ENCODE results near the gene ZNF648.
"Not testable (repeated sequence)": the region's sequence is repeated elsewhere in the genome, so short reads cannot be mapped to it uniquely, and the experiment has no call there.

ZNF648 gene

DNA sequence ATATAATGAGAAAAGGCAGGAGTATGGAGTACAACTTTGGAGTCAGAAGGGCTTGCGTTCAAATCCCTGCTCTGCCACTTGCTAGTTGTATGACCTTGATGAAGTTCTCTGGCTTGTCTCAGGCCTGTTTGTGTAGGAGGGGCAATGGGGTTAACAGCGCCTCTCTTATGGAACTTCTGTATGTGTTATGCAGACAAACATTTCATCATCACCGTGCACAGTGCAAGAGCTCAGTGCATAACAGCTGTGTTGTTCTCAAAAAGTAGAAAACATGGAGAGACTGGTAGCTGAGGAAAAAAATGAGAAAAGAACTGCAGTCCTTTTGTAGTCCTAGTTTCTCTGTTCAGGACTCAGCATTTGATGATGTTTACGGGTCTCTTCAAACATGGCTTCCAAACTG, 10.4 kb upstream of the ZNF648 start:
- no peak for DNase-seq (ENCODE audit: low read depth, low spot score)

DNA sequence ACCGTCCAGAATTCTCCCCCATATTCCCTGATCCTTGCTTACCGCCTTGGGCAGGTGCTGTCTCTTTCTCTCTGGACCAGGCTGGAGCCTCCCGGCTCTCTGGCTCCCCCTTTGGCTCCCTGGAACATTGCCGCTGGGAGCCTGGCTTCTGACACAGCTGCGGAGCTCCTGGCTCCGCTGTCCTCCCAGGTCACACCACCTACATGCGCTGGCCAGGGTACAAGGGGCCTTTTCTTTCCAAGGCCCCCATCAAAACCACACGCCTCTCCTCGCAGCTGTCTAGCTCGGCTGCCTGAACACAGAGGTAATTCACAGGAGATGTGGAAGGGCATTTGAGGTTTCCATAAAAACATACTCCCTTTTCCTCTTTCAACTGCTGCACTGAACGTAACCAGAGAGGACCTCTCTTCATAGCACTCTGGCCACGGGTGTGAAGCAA, 7.5 kb upstream of the ZNF648 start:
- DNase-seq (ENCODE audit: low read depth, low spot score): no peak

DNA sequence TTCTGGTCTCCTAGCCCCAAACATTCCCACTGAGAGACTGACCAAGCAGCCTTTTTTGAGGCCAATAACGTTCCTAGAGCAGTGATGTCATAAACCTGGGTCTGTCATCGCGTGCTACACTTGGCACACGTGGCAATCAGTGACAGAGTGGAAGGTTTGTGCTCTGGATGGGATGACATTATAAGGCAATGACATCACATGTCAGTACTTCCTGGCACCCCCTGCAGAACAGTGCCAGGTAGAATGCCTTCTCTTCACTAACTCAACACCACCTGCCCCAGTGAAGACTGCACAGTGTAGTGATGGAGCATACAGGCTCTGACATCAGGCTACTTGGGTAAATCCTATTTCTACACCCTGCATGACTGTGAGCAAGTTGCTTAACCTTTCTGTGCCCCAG, 5.4 kb upstream of the ZNF648 start:
- DNase-seq (ENCODE audit: low read depth, low spot score): no peak

DNA sequence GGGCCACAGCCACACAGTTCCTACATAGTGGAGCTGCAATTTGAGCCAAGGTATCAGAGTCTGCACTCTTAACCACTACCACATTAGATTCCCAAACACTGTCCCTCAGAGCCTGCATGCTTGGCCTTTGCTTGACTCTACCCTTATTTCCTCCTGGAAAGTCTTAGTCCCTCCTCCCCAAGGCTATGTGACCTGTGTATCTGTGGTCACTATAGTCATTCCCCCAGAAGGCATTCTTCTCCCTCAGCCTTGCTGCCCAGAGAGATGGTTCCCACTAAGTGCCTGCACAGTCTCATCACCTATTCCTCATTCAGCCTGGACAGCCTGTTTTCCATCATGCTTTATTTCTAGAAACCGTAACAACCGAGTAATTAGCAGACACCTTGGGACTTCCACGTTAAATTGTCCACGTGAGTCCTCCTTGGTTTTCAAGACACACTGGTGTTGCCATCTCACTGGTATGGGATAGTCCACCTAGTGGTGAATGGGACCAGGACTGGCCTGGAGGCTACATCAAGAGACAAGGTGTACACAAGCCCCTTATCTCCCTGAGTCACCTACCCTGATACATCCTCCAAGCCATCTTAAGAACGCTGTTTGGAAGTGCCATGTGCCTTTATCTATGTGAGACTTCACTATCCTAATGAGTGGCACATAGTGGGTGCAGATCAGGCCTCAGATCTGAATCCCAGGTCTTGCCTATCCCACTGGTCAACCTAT, 3.8 kb upstream of the ZNF648 start:
- DNase-seq (ENCODE audit: low read depth, low spot score): no peak

DNA sequence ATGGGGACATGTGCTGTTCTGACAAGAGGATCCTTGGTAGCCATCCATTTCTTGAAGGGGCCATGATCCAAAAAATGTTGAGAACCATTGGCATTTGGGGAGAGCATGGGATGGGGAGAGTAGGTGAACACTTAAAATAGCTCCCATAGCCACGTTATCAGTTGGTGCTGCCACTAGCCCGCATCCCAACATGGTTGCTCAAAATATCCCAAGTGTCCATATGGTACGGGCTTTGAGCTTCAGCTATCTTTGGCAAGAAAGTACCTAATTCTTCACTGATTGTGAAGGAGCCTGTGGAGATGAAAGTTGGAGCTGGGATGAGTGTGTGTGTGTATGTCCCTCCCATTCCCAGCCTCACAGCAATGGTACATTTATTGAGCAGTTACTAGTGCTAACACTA, 3.1 kb upstream of the ZNF648 start:
- DNase-seq (ENCODE audit: low read depth, low spot score): no peak

DNA sequence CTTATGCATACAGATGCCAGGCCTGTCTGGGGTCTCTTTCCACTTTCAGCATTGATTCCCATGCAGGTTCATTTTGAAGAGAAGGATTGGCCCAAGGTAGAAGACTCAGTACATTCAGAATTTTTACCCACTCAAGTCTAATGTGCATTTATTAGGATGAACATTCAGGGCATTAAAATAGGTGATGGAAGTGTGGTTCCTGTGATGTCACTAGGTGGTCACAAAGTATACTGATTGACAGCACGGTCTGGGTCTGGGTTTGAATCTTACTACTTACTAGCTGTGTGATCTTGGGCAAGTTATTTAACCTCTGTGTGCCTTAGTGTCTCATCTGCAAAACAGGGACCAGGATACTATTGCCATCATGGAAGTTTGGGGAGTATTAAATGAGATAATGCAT, 711 bp upstream of the ZNF648 start:
- DNase-seq (ENCODE audit: low read depth, low spot score): no peak

DNA sequence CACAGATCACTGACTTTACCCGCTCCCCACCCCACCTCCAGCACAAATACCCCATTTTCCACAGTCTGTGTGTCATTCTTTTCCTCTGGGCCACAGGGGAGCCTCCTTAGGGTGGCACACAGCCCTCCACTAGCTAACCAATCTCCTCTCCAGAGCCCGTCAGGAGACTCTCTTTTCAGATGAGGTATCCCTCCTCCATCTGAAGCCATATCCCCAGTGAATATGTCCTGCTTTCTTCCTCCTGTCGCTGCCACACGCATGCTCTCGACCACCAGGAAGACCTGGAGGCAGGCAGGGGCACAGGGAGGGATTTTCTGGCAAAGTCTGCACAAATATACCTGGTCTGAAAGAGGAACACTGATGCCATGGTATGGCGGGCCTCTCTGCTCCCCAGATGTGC, 635 bp downstream of the ZNF648 start:
- no peak for DNase-seq (ENCODE audit: low read depth, low spot score)

DNA sequence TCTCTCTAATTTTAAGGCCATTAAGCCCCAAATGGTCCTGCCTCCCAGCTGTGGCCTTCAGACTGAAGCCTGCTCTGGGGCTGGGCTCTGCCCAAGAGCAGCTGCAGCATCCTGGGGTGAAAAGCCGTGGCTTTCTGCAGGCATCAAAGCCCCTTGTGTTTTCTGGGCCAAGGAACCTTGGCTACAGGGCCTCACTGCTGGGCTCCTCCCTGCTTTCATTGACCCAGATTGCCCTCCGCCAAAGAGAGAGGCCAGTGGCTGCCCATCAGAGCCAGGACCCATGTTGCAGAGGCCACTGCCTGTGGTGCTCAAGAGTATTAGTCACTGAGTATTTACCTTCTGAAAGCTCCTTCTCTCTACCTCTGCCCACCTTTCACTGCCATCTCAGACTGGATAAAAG, 1.6 kb downstream of the ZNF648 start:
- no peak for DNase-seq (ENCODE audit: low read depth, low spot score)

DNA sequence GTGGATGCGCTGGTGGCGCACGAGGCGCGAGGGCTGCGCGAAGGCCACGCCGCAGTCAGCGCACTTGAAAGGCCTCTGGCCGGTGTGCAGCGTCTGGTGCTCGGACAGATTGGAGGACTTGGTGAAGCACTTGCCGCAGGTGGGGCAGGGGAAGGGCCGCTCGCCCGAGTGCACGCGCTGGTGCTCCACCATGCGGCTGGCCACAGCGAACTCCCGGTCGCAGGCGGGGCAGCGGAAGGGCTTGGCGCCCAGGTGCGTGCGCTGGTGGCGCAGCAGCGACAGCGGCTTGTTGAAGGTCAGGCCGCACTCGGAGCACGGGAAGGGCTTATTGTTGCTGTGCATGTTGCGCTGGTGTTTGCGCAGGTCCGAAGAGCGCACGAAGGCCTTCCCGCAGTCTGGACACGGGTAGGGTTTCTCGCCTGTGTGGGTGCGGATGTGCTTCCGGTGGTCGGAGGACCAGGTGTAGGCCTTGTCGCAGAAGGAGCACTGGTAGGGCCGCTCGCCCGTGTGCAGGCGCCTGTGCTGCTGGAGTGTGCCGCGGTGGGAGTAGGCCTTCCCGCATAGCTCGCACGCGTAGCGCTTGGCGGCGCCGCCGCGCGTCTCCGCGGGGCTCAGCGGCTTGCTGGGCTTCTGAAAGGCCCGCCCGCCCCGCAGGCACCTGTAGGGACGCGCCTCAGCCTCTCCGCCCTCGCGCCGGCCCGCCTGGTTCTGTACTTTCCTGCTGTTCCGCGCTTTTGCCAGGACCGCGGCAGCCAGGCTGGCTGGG, 4.7 kb downstream of the ZNF648 start:
- DNase-seq (ENCODE audit: low read depth, low spot score): no peak

DNA sequence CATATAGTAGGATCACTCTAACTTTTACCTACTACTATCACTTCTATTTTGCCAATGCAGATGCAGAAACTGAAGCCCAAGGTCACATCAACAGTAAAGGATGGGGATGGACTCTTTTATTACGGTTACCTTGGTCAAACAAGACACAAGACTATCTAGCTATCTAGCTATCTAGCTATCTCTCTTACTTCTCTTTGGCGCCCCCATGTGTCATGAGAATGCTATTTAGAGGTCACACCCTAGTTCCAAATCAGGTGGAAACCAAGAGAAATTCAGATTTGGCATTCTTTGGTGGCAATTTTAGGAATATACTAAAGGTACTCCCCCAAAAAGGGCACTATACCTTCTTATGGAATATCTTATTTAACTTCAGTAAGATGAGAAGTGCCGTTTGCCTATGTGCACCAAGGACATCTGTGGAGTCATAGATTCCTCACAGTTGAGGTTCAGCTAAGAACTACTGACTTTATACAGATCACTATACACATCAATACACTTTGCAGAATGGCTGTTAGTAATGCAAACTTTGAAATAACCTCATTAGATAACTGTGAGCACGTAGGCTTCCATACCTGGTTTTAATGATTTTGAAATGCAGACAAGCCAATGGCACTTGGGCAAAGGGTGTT, 6.7 kb downstream of the ZNF648 start:
- DNase-seq (ENCODE audit: low read depth, low spot score): peak; percentile 40

DNA sequence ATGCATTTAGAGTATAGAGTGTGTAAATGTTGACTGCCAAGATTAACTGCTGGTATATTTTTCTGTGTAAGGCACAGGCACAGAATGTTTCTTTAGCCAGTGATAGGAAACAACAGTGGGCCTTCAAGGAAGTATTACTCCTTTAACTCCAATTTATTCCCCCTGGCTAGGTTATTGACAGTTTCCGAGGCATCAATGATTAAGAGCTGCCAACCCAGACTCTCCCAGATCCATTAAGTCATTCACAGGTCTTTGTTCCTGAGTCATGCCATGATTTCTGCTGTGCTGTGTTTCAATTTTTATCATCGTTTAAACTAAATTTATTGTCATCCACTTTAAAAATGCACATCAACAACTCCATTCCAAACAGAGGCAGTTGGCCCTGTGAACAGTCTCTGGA, 9.2 kb downstream of the ZNF648 start:
- no peak for DNase-seq (ENCODE audit: low read depth, low spot score)

DNA sequence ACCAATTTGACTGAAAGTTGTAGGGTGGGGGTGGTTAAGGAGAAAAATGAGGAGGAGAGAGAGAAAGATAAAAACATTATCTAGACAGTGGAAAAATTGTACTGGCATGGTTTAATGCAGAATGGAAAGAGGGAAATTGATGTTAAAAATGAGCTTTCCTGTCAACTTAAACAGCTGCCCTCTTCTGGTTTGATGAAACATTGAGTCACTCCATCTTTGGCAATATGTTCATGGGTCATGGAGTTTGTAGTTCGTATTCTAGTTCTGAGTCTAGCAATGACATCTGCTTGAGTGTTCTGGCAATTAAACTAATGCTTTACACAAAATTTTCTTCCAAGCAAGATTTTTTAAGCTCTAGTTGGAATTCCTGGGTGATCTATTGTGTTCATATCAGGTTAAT, 9.6 kb downstream of the ZNF648 start:
- no peak for DNase-seq (ENCODE audit: low read depth, low spot score)

DNA sequence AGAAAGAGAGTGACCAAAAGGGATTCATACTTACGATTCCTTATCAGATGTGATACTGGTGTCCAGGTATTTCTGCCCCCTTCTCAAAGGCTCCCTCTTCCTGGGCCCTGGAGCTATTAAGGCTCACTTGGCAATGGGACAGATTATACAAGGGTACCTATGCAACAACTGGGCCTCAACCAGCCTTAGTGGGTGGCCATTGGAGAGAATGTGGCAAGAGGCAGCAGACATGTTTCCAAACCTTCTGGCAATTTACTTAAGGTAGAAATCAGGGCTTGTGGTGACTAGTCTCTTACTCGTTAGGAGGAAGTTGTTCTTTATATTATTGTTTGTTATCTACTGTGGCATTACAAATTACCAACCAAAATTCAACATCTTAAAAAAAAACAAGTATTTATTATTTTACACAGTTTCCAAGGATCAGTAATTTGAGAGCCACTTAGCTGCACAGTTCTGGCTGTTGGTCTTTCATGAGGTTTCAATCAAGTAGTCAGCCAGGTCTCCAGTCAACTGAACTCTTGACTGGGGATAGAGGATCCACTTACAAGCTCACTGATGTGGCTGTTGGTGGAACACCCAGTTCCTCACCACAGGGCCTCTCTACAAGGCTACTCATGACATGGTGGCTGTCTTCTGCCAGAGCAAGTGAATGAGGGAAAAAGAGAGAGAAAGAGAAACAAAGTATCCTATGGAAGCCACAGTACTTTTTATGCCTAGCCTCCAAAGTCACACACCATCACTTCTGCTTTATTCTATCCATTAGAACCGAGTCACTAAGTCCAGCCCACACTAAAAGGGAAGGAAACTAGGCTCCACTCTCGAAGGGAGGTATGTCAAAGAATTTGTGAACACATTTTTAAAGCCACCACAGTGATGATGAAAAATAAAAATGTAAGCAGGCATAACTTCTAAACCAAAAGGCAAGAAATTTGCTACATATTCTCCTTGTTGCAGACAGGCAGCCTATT, 10.7 kb downstream of the ZNF648 start:
- DNase-seq (ENCODE audit: low read depth, low spot score): no peak

DNA sequence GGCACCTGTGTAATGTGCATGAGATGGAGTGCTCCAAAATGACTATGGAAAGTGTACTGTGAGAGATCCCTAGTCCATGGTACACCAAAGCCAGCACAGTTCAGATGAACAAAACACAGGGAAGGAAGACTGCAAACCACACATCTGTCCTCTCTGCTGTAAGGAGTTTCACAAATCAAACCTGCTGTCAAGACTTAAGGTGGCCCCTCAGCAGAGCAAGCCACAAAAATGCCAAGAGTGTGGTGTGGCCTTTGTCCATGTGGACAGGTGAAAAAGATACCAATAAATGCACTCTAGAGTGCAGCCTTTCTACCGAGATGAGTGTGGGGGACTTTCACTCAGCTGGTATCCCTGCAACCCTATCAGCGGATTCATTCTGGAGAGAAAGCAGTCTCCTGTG, 12.9 kb downstream of the ZNF648 start:
- no peak for DNase-seq (ENCODE audit: low read depth, low spot score)

DNA sequence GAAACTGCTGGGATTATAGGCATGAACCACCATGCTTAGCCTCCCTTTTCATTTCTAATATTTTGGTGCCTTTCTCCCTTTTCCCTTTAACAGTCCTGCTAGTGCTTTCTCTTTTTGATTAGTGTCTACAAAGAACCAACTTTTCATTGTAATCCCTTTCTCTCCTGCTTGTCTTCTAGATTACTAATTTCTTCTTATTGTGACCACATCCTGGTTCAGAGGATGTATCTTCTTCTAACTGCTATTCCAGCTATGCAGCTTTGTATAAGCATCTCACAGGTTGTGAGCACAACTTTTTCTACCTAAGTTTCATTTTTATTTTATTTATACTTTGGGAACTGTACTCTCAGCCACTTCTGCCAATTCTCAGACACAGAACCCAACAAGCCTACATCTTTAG, 14.7 kb downstream of the ZNF648 start:
- DNase-seq (ENCODE audit: low read depth, low spot score): no peak

DNA sequence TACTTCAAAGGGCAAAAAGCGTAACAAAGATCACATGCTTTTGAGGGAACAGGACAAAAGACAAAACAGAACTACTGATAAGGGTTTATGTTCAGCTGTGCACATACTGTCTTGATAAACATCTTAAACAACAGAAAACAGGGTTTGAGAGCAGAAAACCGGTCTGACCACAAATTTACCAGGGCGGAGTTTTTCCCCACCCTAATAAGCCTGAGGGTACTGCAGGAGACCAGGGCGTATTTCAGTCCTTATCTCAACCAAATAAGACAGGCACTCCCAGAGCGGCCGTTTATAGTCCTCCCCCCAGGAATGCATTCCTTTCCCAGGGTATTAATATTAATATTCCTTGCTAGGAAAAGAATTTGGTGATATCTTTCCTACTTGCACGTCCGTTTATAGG, 16.0 kb downstream of the ZNF648 start:
- not testable (repeated sequence) for DNase-seq (ENCODE audit: low read depth, low spot score)

DNA sequence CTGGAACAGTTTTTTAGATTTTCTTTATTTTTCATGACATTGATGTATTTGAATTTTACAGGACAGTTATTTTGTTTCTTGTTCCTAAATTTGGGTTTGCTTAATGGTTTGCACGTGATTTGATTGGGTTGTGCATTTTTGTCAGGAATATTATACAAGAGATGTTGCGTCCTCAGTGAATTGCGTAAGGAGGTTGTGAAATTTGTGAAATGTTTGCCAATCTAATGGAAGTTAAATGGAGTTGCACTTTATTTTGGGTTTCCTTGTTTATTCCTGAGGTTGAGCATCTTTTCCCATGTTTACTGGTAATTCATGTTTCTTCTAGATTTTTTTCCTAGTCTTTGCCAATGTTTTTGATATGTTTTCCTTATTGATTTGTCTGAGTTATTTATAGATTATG, 19.9 kb downstream of the ZNF648 start:
- no peak for DNase-seq (ENCODE audit: low read depth, low spot score)

DNA sequence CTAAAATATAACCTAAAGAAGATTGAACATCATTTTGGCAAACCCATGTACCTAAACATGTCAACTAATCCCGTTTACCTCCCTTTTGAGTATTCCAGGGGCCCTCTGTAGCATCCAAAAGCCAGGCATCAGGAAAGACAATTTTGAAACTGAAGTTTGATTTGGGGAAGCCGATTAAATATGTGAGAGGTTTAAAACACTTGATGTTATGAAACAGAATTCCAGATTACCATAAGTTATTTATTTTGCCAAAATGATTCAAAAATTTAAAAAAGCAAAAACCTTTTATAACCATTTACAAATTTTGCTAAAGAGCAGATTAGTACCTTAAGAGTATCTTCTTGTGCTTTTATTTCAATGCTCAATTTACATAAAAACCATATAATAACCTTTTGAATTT, 23.3 kb downstream of the ZNF648 start:
- no peak for DNase-seq (ENCODE audit: low read depth, low spot score)

DNA sequence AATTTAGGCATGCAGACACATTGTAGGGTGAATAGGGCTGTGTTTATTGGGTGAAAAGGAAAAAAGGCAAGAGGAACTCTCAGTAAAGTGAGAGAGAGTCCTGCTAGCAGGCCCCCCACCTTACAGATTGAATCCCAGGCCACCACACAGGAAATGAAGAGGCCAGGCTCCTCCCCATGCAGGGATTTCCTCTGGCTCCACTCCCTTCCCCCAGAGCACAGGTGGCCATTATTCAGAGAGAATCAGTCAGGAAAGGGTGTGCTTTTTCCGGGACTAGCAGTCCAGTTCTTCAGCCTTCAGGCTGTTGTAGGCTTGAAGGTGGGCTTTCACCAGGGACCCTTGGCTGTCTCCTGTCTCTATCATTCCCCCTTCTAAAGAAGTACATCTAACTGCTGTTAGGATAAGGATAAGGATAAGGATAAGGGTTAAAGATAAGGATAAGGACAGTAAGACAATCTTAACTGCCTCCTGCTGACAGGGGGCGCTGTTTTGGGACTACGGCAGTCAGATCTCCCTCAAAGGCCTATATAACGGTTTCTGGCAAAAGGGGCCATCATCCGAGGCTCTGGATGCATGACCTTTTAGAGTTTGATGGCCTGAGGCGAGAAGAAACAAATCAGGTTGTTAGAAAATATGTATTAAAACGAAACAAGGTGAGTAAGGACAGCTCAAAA, 26.3 kb downstream of the ZNF648 start:
- DNase-seq (ENCODE audit: low read depth, low spot score): no peak

DNA sequence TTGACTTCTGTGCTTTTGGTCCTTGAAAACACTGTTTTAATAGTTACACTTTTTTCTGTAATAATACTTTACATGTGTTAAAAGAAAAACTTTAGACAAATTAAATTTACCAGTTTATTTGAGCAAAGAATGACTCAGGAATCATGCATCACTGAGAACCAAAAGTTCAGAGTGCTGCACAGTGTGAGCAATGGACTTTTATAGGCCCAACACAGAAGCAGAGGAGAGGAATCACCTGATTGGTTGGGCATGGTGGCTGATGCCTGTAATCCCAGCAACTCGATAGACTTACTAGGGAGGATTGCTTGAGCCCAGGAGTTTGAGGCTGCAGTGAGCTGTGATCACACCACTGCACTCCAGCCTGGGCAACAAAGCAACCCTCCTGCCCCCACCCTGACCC, 29.3 kb downstream of the ZNF648 start:
- no peak for DNase-seq (ENCODE audit: low read depth, low spot score)

Measured in activated naive CD8-positive, alpha-beta T cell treated with anti-CD3 and anti-CD28 coated beads, Interleukin-2, amount 50 U/mL, for 16 hours (primary cell).